ENCODE results near the gene ARHGAP26. TPM values are rescaled to one million over a fixed set of nuclear protein-coding genes. Genes with fewer than 3 reads are reported as not detected.
"Not testable (repeated sequence)": the region's sequence is repeated elsewhere in the genome, so short reads cannot be mapped to it uniquely, and the experiment has no call there.

Gene ARHGAP26
- total and polyA plus RNA-seq, 9 donors, result 1.9 to 47.1 (median 12.0) TPM

- TF ChIP-seq, protein P1, sequence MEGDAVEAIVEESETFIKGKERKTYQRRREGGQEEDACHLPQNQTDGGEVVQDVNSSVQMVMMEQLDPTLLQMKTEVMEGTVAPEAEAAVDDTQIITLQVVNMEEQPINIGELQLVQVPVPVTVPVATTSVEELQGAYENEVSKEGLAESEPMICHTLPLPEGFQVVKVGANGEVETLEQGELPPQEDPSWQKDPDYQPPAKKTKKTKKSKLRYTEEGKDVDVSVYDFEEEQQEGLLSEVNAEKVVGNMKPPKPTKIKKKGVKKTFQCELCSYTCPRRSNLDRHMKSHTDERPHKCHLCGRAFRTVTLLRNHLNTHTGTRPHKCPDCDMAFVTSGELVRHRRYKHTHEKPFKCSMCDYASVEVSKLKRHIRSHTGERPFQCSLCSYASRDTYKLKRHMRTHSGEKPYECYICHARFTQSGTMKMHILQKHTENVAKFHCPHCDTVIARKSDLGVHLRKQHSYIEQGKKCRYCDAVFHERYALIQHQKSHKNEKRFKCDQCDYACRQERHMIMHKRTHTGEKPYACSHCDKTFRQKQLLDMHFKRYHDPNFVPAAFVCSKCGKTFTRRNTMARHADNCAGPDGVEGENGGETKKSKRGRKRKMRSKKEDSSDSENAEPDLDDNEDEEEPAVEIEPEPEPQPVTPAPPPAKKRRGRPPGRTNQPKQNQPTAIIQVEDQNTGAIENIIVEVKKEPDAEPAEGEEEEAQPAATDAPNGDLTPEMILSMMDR (IDR thresholded peaks at IDR 0.05), result no peak
- TF ChIP-seq EP300 (IDR thresholded peaks at IDR 0.05) (no peak), POLR2A (IDR thresholded peaks at IDR 0.05) (no peak)
- H3K36me3 ChIP-seq, result no peaks in the 10 kb centered on the region
- peak in 3 of 5 donors; percentile 28 to 41 (median 29) for DNase-seq
- intact Hi-C loops (cut with DNase I), result no loop called here
- no peak overlapping the region for H3K4me3 ChIP-seq
- no peaks in the 10 kb centered on the region for H3K9me3 ChIP-seq
- 29 to 41% (median 37%) methylated on average over 4 of the region's 4 CpGs for WGBS, 3 donors
- peaks cover 3% of the 10 kb centered on the region for H3K4me1 ChIP-seq (ENCODE audit: insufficient read depth)
- no peak overlapping the region for H3K27ac ChIP-seq
- H3K27me3 ChIP-seq, result no peaks in the 10 kb centered on the region
Observed at GRCh38 chr5:142946547-142947426, 176.6 kb downstream of the ARHGAP26 start.

DNA sequence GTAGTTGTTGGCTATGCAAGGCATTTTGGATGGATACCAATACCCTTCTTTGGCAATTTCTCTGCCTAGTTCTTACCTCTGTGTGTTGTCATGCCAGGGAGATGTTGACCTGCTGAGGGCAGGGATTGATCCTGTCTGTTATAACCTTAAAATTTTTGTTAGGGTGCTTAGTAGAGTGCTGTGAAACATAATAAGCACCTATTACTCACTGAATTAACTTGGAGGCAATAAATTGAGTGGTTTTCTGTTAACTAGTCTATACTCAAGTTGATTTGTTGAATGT is 177.2 kb downstream of the ARHGAP26 start:
- Histone ChIP-seq H3K27ac (no peak overlapping the region), H3K36me3 (no peaks in the 10 kb centered on the region), H3K27me3 (no peaks in the 10 kb centered on the region), H3K9me3 (no peaks in the 10 kb centered on the region), H3K4me3 (no peak overlapping the region), H3K4me1 (ENCODE audit: insufficient read depth) (peaks cover 3% of the 10 kb centered on the region)
- intact Hi-C loops (cut with DNase I), result no loop called here
- TF ChIP-seq POLR2A (IDR thresholded peaks at IDR 0.05) (no peak), EP300 (IDR thresholded peaks at IDR 0.05) (no peak)
- TF ChIP-seq, protein P1 (IDR thresholded peaks at IDR 0.05), result no peak
- DNase-seq, result no peak

DNA sequence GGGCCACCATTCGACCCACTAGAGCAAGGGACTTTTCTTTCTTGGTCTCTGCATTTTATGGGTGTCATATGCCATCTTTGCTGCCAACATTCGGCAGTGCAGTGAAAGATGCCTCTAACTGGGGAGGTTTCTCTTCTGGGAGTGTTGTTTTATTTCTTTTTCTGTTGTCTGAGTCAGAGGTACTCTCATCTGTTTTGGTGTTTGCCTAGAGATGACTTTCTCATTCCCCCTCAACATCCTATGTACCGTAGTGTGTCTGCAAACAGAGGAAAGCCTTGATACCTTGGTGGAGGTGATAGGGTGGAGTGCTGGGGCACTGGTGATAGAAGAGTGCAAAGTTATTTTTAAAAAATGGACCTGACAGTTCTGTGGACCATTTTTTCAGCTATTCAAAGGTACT is 182.1 kb downstream of the ARHGAP26 start:
- 89 to 93% (median 93%) methylated on average over 3 of the region's 3 CpGs for WGBS, 3 donors
- Histone ChIP-seq H3K4me3 (no peak overlapping the region), H3K4me1 (ENCODE audit: insufficient read depth) (peaks cover 3% of the 10 kb centered on the region), H3K27me3 (no peaks in the 10 kb centered on the region), H3K27ac (no peak overlapping the region), H3K36me3 (no peaks in the 10 kb centered on the region), H3K9me3 (no peaks in the 10 kb centered on the region)
- intact Hi-C loops (cut with DNase I), result no loop called here
- DNase-seq, result no peak
- TF ChIP-seq, protein P1 (IDR thresholded peaks at IDR 0.05), result no peak
- TF ChIP-seq EP300 (IDR thresholded peaks at IDR 0.05) (no peak), POLR2A (IDR thresholded peaks at IDR 0.05) (no peak)

DNA sequence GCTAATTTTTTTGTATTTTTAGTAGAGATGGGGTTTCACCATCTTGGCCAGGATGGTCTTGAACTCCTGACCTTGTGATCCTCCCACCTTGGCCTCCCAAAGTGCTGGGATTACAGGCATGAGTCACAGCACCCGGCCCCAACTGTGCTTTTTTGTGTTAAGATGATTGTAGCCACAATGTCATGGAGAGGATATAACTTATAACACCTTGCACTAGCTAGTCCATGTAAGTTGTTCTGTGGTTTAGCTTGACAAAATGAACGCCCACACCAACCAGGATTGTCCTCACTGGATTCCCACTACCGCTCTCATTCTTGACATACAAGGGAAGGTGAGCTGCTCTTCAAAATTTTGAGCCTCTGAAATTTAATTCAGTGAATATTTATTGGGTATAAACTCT is 182.7 kb downstream of the ARHGAP26 start:
- WGBS, 3 donors, result 94 to 96% (median 95%) methylated on average over 3 of the region's 3 CpGs

GRCh38 chr5:142954455-142954854 is 184.3 kb downstream of the ARHGAP26 start:
- intact Hi-C loops (cut with DNase I), result no loop called here

More for the DNA sequence above, 182.7 kb downstream of the ARHGAP26 start:
- H3K27me3 ChIP-seq; H3K36me3 ChIP-seq; intact Hi-C loops (cut with DNase I); H3K4me3 ChIP-seq; H3K9me3 ChIP-seq; H3K27ac ChIP-seq; DNase-seq; H3K4me1 ChIP-seq (ENCODE audit: insufficient read depth): not testable (repeated sequence)

More at GRCh38 chr5:142954455-142954854, 184.3 kb downstream of the ARHGAP26 start:
- Histone ChIP-seq H3K4me3 (no peak overlapping the region), H3K4me1 (ENCODE audit: insufficient read depth) (peaks cover 2% of the 10 kb centered on the region), H3K27ac (no peak overlapping the region), H3K36me3 (no peaks in the 10 kb centered on the region), H3K27me3 (no peaks in the 10 kb centered on the region), H3K9me3 (no peaks in the 10 kb centered on the region)
- WGBS, 3 donors, result 95 to 100% (median 96%) methylated on average over 2 of the region's 2 CpGs
- no peak for DNase-seq
- TF ChIP-seq POLR2A (IDR thresholded peaks at IDR 0.05) (no peak), EP300 (IDR thresholded peaks at IDR 0.05) (no peak)
- TF ChIP-seq, protein P1 (IDR thresholded peaks at IDR 0.05), result no peak
